Activated B cell treated with CpG ODN at 0.5 μM for 24 hours (primary cell): Measurements from ENCODE around the gene CHI3L1. TPM values are rescaled to one million over a fixed set of nuclear protein-coding genes. Genes with fewer than 3 reads are reported as not detected.

Source experiments
- ATAC-seq: fragments of 200-7000 bp; cut with Tn5 transposase; one replicate; pipeline ENCODE4 v1.10.0; 2021; ENCODE audit warnings: low read depth, mild to moderate bottlenecking, moderate library complexity
- CTCF ChIA-PET: fragments of 350-600 bp; sonication (Branson Sonifier 250); formaldehyde crosslinking; loops from one replicate; lab custom pipeline; 2021; ENCODE audit warnings: antibody characterized with exemption; lab: Charles Lee
- POLR2A ChIA-PET: fragments of 350-600 bp; sonication (Branson Sonifier 250); formaldehyde crosslinking; loops from one replicate; lab custom pipeline; 2021; ENCODE audit warnings: antibody characterized with exemption; lab: Charles Lee
- DNase-seq: peaks from one replicate; pipeline ENCODE4 v3.0.0; 2022
- H3K27ac Mint-ChIP-seq: one replicate; pipeline ENCODE4 v1.8.0; 2020; ENCODE audit warnings: mixed read lengths
- H3K27me3 Mint-ChIP-seq: one replicate; pipeline ENCODE4 v1.8.0; 2021; ENCODE audit warnings: mixed read lengths
- H3K36me3 Mint-ChIP-seq: one replicate; pipeline ENCODE4 v1.8.0; 2021; ENCODE audit warnings: low read depth, mixed read lengths
- H3K4me1 Mint-ChIP-seq: one replicate; pipeline ENCODE4 v1.8.0; 2021; ENCODE audit warnings: mixed read lengths
- H3K4me3 Mint-ChIP-seq: one replicate; pipeline ENCODE4 v1.8.0; 2020; ENCODE audit warnings: mild to moderate bottlenecking, mixed read lengths
- H3K9me3 Mint-ChIP-seq: one replicate; pipeline ENCODE4 v1.8.0; 2020; ENCODE audit warnings: mixed read lengths
- intact Hi-C: fragments of 100-400 bp; cut with micrococcal nuclease; formaldehyde crosslinking; loops from one replicate; pipeline ENCODE4 v1.15.1; 2024
- total RNA-seq: library from RNA; stranded (reverse); gene quantifications from 2 replicates; pipeline ENCODE4 v1.2.3, GENCODE V29; 2022
- TF ChIP-seq, protein P1 (sequence below): fragments of 200-600 bp; IDR thresholded peaks from one replicate; pipeline ENCODE4 v1.8.0; 2022; ENCODE audit warnings: antibody characterized with exemption, mild to moderate bottlenecking

The CHI3L1 gene
- total RNA-seq, 1 donor from 2014 or later: 0.38 TPM

DNA sequence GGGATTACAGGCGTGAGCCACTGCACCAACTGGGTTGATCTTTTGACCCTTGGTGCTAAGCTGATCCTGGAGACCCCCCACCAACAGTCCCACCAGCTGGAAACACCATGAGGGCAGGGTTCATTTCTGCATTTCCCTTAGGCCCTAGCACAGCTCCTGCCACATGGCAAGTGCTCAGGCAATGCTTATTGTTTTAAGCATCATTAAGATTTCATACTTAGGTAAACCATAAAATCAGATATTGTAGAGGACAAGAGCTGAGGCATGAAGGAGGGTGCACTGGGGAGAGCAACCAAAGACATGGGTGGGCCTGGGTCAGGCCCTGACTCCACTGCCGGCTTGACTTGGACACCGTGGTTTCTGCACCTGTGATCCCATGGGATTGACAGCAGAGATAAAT lies 25.3 kb upstream of the CHI3L1 start:
- H3K36me3 Mint-ChIP-seq: no peaks in the 10 kb centered on the region
- no peaks in the 10 kb centered on the region for H3K9me3 Mint-ChIP-seq
- intact Hi-C loops: no loop called here
- ATAC-seq (no peak), DNase-seq (no peak)
- peaks cover 4% of the 10 kb centered on the region for H3K4me1 Mint-ChIP-seq
- TF ChIP-seq, protein P1, sequence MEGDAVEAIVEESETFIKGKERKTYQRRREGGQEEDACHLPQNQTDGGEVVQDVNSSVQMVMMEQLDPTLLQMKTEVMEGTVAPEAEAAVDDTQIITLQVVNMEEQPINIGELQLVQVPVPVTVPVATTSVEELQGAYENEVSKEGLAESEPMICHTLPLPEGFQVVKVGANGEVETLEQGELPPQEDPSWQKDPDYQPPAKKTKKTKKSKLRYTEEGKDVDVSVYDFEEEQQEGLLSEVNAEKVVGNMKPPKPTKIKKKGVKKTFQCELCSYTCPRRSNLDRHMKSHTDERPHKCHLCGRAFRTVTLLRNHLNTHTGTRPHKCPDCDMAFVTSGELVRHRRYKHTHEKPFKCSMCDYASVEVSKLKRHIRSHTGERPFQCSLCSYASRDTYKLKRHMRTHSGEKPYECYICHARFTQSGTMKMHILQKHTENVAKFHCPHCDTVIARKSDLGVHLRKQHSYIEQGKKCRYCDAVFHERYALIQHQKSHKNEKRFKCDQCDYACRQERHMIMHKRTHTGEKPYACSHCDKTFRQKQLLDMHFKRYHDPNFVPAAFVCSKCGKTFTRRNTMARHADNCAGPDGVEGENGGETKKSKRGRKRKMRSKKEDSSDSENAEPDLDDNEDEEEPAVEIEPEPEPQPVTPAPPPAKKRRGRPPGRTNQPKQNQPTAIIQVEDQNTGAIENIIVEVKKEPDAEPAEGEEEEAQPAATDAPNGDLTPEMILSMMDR: no peak
- no peak overlapping the region for H3K4me3 Mint-ChIP-seq
- no peak overlapping the region for H3K27ac Mint-ChIP-seq
- H3K27me3 Mint-ChIP-seq: peaks cover 16% of the 10 kb centered on the region
- ChIA-PET CTCF (interaction anchor here (1.9 to 3.2 kb wide), 2 partner anchors 94 to 172 kb away, joined by 5 to 13 read pairs; no protein-coding TSS in a partner anchor), POLR2A (interaction anchor here (0.6 kb wide), 1 partner anchor 57 kb away, joined by 3 read pairs; no protein-coding TSS in a partner anchor)

GRCh38 chr1:203210988-203211387 lies 24.5 kb upstream of the CHI3L1 start:
- ATAC-seq (no peak), DNase-seq (no peak)
- intact Hi-C loops: no loop called here
- POLR2A ChIA-PET: no interaction called here
- H3K27ac Mint-ChIP-seq: no peak overlapping the region
- H3K9me3 Mint-ChIP-seq: no peaks in the 10 kb centered on the region
- H3K36me3 Mint-ChIP-seq: no peaks in the 10 kb centered on the region
- no peak overlapping the region for H3K4me3 Mint-ChIP-seq
- CTCF ChIA-PET: interaction anchor here (1.9 to 3.2 kb wide), 2 partner anchors 93 to 171 kb away, joined by 5 to 13 read pairs; no protein-coding TSS in a partner anchor
- TF ChIP-seq, protein P1: no peak
- no peaks in the 10 kb centered on the region for H3K4me1 Mint-ChIP-seq
- H3K27me3 Mint-ChIP-seq: peaks cover 10% of the 10 kb centered on the region

GRCh38 chr1:203210350-203210749 lies 23.8 kb upstream of the CHI3L1 start:
- H3K4me1 Mint-ChIP-seq: no peaks in the 10 kb centered on the region
- TF ChIP-seq, protein P1: no peak
- H3K27me3 Mint-ChIP-seq: peaks cover 10% of the 10 kb centered on the region
- CTCF ChIA-PET: interaction anchor here (1.9 to 3.2 kb wide), 2 partner anchors 93 to 171 kb away, joined by 5 to 13 read pairs; no protein-coding TSS in a partner anchor
- H3K9me3 Mint-ChIP-seq: no peaks in the 10 kb centered on the region
- no peak for ATAC-seq
- H3K36me3 Mint-ChIP-seq: no peaks in the 10 kb centered on the region
- DNase-seq: no peak
- H3K4me3 Mint-ChIP-seq: no peak overlapping the region
- POLR2A ChIA-PET: no interaction called here
- H3K27ac Mint-ChIP-seq: no peak overlapping the region
- intact Hi-C loops: no loop called here

DNA sequence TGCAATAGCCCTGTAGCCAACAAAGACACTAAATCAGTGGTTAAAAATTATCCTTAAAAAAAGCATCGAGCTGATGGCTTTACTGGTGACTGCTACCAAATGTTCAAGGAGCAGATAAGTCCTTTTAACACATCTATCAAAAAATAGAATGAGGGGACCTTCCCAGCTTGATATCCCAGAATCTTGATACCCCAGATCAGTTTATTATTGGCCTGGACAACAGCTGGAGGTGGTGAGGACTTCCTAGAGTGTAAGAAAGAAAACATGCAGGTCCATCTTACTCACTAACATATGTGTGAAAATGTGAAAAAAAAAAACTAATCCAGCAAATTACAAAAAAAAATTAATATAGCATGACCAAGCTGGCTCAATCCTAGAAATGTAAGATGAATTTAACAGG lies 21.7 kb upstream of the CHI3L1 start:
- Mint-ChIP-seq H3K4me3 (no peak overlapping the region), H3K4me1 (no peaks in the 10 kb centered on the region), H3K9me3 (no peaks in the 10 kb centered on the region), H3K27ac (no peak overlapping the region), H3K36me3 (no peaks in the 10 kb centered on the region), H3K27me3 (peaks cover 17% of the 10 kb centered on the region)
- intact Hi-C loops: no loop called here
- DNase-seq (no peak), ATAC-seq (no peak)
- ChIA-PET POLR2A (no interaction called here), CTCF (no interaction called here)
- TF ChIP-seq, protein P1: no peak

- ATAC-seq: no peak
- Mint-ChIP-seq H3K27me3 (peaks cover 17% of the 10 kb centered on the region), H3K4me3 (no peak overlapping the region), H3K4me1 (no peaks in the 10 kb centered on the region), H3K27ac (no peak overlapping the region), H3K36me3 (no peaks in the 10 kb centered on the region), H3K9me3 (no peaks in the 10 kb centered on the region)
- intact Hi-C loops: no loop called here
- CTCF ChIA-PET: no interaction called here
- POLR2A ChIA-PET: no interaction called here
- TF ChIP-seq, protein P1: no peak
- DNase-seq: no peak
These were observed 21.2 kb upstream of the CHI3L1 start for GRCh38 chr1:203207751-203208150.
